ENCODE measurements around the gene RTKN2. TPM values are rescaled to one million over a fixed set of nuclear protein-coding genes. Genes with fewer than 3 reads are reported as not detected.

Gene RTKN2
- total and polyA plus RNA-seq, 3 donors from 2014 or later: 6.3 to 9.1 (median 7.5) TPM

- intact Hi-C loops (cut with DNase I; ENCODE audit: low total_unique reads): no loop called here
- no peak overlapping the region for H3K27ac ChIP-seq
- no peaks in the 10 kb centered on the region for H3K4me1 ChIP-seq
- no peak for DNase-seq
- no peak for TF ChIP-seq POLR2A (IDR thresholded peaks at IDR 0.05)
- TF ChIP-seq, protein P1, sequence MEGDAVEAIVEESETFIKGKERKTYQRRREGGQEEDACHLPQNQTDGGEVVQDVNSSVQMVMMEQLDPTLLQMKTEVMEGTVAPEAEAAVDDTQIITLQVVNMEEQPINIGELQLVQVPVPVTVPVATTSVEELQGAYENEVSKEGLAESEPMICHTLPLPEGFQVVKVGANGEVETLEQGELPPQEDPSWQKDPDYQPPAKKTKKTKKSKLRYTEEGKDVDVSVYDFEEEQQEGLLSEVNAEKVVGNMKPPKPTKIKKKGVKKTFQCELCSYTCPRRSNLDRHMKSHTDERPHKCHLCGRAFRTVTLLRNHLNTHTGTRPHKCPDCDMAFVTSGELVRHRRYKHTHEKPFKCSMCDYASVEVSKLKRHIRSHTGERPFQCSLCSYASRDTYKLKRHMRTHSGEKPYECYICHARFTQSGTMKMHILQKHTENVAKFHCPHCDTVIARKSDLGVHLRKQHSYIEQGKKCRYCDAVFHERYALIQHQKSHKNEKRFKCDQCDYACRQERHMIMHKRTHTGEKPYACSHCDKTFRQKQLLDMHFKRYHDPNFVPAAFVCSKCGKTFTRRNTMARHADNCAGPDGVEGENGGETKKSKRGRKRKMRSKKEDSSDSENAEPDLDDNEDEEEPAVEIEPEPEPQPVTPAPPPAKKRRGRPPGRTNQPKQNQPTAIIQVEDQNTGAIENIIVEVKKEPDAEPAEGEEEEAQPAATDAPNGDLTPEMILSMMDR (IDR thresholded peaks at IDR 0.05): no peak
- H3K27me3 ChIP-seq: no peaks in the 10 kb centered on the region
- H3K9me3 ChIP-seq: no peaks in the 10 kb centered on the region
- no peak overlapping the region for H3K4me3 ChIP-seq
- H3K36me3 ChIP-seq (ENCODE audit: low read depth, missing control alignments): no peaks in the 10 kb centered on the region
Observed at GRCh38 chr10:62149621-62150020, 119.0 kb downstream of the RTKN2 start.

DNA sequence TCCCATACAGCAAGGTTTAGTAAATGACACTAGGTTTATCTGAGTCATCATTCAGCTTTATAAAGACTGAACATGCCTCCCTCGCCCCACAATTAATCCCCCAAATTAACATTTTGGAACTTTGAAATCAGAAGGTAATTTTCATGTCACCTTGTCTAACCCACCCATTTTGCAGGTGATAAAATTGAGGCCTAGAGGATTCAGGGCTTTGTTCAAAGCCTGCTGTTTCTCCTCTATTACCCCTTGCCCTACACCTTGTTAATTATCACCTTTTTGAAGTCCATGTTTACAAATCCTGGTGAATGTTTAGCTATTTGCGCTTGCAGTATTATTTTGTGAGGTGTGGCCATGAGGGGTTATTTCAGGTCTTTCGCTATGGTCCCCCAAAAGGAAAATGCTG is 120.5 kb downstream of the RTKN2 start:
- TF ChIP-seq, protein P1 (IDR thresholded peaks at IDR 0.05): no peak
- no peak for TF ChIP-seq POLR2A (IDR thresholded peaks at IDR 0.05)
- intact Hi-C loops (cut with DNase I; ENCODE audit: low total_unique reads): no loop called here
- Histone ChIP-seq H3K27ac (no peak overlapping the region), H3K9me3 (no peaks in the 10 kb centered on the region), H3K36me3 (ENCODE audit: low read depth, missing control alignments) (no peaks in the 10 kb centered on the region), H3K4me1 (no peaks in the 10 kb centered on the region), H3K4me3 (no peak overlapping the region), H3K27me3 (no peaks in the 10 kb centered on the region)
- no peak for DNase-seq
- 67 to 98% methylated on average over 3 of the region's 3 CpGs for WGBS, 2 donors

GRCh38 chr10:62147425-62147824 is 121.2 kb downstream of the RTKN2 start:
- intact Hi-C loops (cut with DNase I; ENCODE audit: low total_unique reads): no loop called here
- H3K27me3 ChIP-seq: no peaks in the 10 kb centered on the region
- no peak overlapping the region for H3K27ac ChIP-seq
- TF ChIP-seq, protein P1 (IDR thresholded peaks at IDR 0.05): no peak
- no peak for TF ChIP-seq POLR2A (IDR thresholded peaks at IDR 0.05)
- no peak overlapping the region for H3K4me3 ChIP-seq
- H3K36me3 ChIP-seq (ENCODE audit: low read depth, missing control alignments): no peaks in the 10 kb centered on the region
- no peaks in the 10 kb centered on the region for H3K4me1 ChIP-seq
- WGBS, 2 donors: 91 to 93% methylated on average over 4 of the region's 4 CpGs
- no peaks in the 10 kb centered on the region for H3K9me3 ChIP-seq
- no peak for DNase-seq

DNA sequence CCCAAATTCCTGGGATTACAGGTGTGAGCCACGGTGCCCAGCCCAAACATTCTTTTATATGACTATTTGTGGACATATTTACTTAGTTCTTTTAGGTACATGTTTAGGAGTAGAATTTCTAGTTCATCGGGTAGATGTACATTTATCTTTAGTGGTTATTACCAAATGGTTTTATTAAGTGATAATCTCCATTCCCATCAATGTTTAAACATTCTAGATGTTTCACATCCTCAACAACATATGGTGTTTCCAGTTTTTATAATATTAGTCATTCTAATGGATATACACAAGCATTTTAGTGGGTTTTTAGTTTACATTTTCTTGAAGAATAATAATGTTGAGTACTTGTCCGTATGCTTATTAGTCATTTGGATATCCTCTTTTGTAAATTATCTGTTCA is 131.7 kb downstream of the RTKN2 start:
- 91 to 95% methylated on average over 3 of the region's 3 CpGs for WGBS, 2 donors
- no peaks in the 10 kb centered on the region for H3K4me1 ChIP-seq
- intact Hi-C loops (cut with DNase I; ENCODE audit: low total_unique reads): no loop called here

DNA sequence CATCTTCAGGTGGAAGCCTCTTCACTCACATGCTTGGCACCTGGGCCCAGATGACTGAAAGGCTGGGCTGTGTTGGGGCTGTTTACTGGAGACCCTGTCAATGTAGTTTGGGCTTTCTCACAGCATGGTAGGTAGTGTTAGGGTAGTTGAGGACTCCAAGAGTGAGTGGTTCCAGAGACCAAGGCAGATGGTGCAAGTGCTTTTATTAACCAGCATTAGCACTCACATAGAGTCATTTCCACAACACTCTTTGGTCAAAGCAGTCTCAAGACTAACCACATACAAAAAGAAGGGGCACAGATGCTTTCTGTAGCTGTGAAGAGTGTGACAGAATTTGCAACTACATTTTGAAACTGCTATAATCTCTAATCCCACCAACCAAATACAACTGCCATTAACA is 135.0 kb downstream of the RTKN2 start:
- Histone ChIP-seq H3K4me1 (no peaks in the 10 kb centered on the region), H3K4me3 (no peak overlapping the region)

More for the DNA sequence above, 131.7 kb downstream of the RTKN2 start:
- Histone ChIP-seq H3K27ac (no peak overlapping the region), H3K36me3 (ENCODE audit: low read depth, missing control alignments) (no peaks in the 10 kb centered on the region), H3K4me3 (no peak overlapping the region), H3K9me3 (no peaks in the 10 kb centered on the region), H3K27me3 (no peaks in the 10 kb centered on the region)
- DNase-seq: no peak
- TF ChIP-seq POLR2A (IDR thresholded peaks at IDR 0.05): no peak
- TF ChIP-seq, protein P1 (IDR thresholded peaks at IDR 0.05): no peak

More for the DNA sequence above, 135.0 kb downstream of the RTKN2 start:
- Histone ChIP-seq H3K27me3 (no peaks in the 10 kb centered on the region), H3K9me3 (no peaks in the 10 kb centered on the region), H3K27ac (no peak overlapping the region), H3K36me3 (ENCODE audit: low read depth, missing control alignments) (no peaks in the 10 kb centered on the region)
- intact Hi-C loops (cut with DNase I; ENCODE audit: low total_unique reads): no loop called here
- TF ChIP-seq, protein P1 (IDR thresholded peaks at IDR 0.05): no peak
- no peak for TF ChIP-seq POLR2A (IDR thresholded peaks at IDR 0.05)
- no peak for DNase-seq
